Measurements from ENCODE around the gene METTL16. TPM values are rescaled to one million over a fixed set of nuclear protein-coding genes. Genes with fewer than 3 reads are reported as not detected.

Gene METTL16
- total RNA-seq, 2 donors from 2014 or later: 12.9 to 24.1 TPM

GRCh38 chr17:2378905-2379304 is 132.8 kb downstream of the METTL16 start:
- no peak overlapping the region for H3K27ac ChIP-seq
- H3K9me3 ChIP-seq: no peaks in the 10 kb centered on the region
- no peak for TF ChIP-seq CTCF (IDR thresholded peaks at IDR 0.05)
- ATAC-seq (no peak), DNase-seq (no peak)
- no peak overlapping the region for H3K4me3 ChIP-seq
- intact Hi-C loops (cut with DNase I): no loop called here
- H3K4me1 ChIP-seq: peaks cover 7% of the 10 kb centered on the region
- H3K36me3 ChIP-seq (replicated peaks in 1 of 2; ENCODE audit: insufficient read depth in 1 of 2, low read depth in 2 of 2): no peaks in the 10 kb centered on the region
- 82 to 93% methylated on average over 9 to 11 of the region's 11 CpGs for WGBS, 2 donors
- H3K27me3 ChIP-seq: no peaks in the 10 kb centered on the region

GRCh38 chr17:2377659-2378058 is 134.0 kb downstream of the METTL16 start:
- H3K27me3 ChIP-seq: no peaks in the 10 kb centered on the region
- H3K9me3 ChIP-seq: no peaks in the 10 kb centered on the region
- no peak overlapping the region for H3K4me3 ChIP-seq
- TF ChIP-seq POLR2A (IDR thresholded peaks at IDR 0.05): no peak
- TF ChIP-seq CTCF (IDR thresholded peaks at IDR 0.05): no peak
- peaks cover 4% of the 10 kb centered on the region for H3K4me1 ChIP-seq
- intact Hi-C loops (cut with DNase I): no loop called here
- DNase-seq (no peak), ATAC-seq (no peak)
- no peak overlapping the region for H3K27ac ChIP-seq
- 89 to 93% methylated on average over 10 of the region's 10 CpGs for WGBS, 2 donors
- H3K36me3 ChIP-seq (replicated peaks in 1 of 2; ENCODE audit: insufficient read depth in 1 of 2, low read depth in 2 of 2): no peaks in the 10 kb centered on the region

GRCh38 chr17:2376107-2376506 is 135.6 kb downstream of the METTL16 start:
- DNase-seq (no peak), ATAC-seq (no peak)
- no peaks in the 10 kb centered on the region for H3K9me3 ChIP-seq
- no peak overlapping the region for H3K4me3 ChIP-seq
- no peaks in the 10 kb centered on the region for H3K27me3 ChIP-seq
- H3K36me3 ChIP-seq (replicated peaks in 1 of 2; ENCODE audit: insufficient read depth in 1 of 2, low read depth in 2 of 2): no peaks in the 10 kb centered on the region
- H3K27ac ChIP-seq: no peak overlapping the region
- TF ChIP-seq CTCF (IDR thresholded peaks at IDR 0.05) (no peak), POLR2A (IDR thresholded peaks at IDR 0.05) (no peak)
- no peaks in the 10 kb centered on the region for H3K4me1 ChIP-seq
- intact Hi-C loops (cut with DNase I): no loop called here
- WGBS, 2 donors: 91 to 96% methylated on average over 12 to 14 of the region's 14 CpGs

- no peaks in the 10 kb centered on the region for H3K27me3 ChIP-seq
- H3K4me1 ChIP-seq: no peaks in the 10 kb centered on the region
- H3K9me3 ChIP-seq: no peaks in the 10 kb centered on the region
- no peaks in the 10 kb centered on the region for H3K36me3 ChIP-seq (replicated peaks in 1 of 2; ENCODE audit: insufficient read depth in 1 of 2, low read depth in 2 of 2)
- H3K27ac ChIP-seq: no peak overlapping the region
- intact Hi-C loops (cut with DNase I): no loop called here
- 93 to 96% methylated on average over 5 to 19 of the region's 19 CpGs for WGBS, 2 donors
- DNase-seq (no peak), ATAC-seq (no peak)
- H3K4me3 ChIP-seq: no peak overlapping the region
- no peak for TF ChIP-seq CTCF (IDR thresholded peaks at IDR 0.05)
- no peak for TF ChIP-seq POLR2A (IDR thresholded peaks at IDR 0.05)
Observed at GRCh38 chr17:2375406-2375805, 136.3 kb downstream of the METTL16 start.

GRCh38 chr17:2374549-2375285 is 137.0 kb downstream of the METTL16 start:
- no peaks in the 10 kb centered on the region for H3K4me1 ChIP-seq
- H3K27me3 ChIP-seq: no peaks in the 10 kb centered on the region
- H3K4me3 ChIP-seq: no peak overlapping the region
- H3K36me3 ChIP-seq (replicated peaks in 1 of 2; ENCODE audit: insufficient read depth in 1 of 2, low read depth in 2 of 2): no peaks in the 10 kb centered on the region
- WGBS, 2 donors: 80 to 89% methylated on average over 10 to 11 of the region's 11 CpGs
- intact Hi-C loops (cut with DNase I): no loop called here
- H3K9me3 ChIP-seq: no peaks in the 10 kb centered on the region
- H3K27ac ChIP-seq: no peak overlapping the region
- ATAC-seq: no peak
- TF ChIP-seq CTCF (IDR thresholded peaks at IDR 0.05) (no peak), POLR2A (IDR thresholded peaks at IDR 0.05) (no peak)
- DNase-seq: no peak
